ENCODE results near the gene PCDHGB6. TPM values are rescaled to one million over a fixed set of nuclear protein-coding genes. Genes with fewer than 3 reads are reported as not detected.
"Not testable (repeated sequence)": the region's sequence is repeated elsewhere in the genome, so short reads cannot be mapped to it uniquely, and the experiment has no call there.

The PCDHGB6 gene
- total RNA-seq, result 1 to 10 TPM; 1.7 to 4.0 (median 2.6) TPM
- polyA plus RNA-seq, result 1 to 10 TPM in 1 of 2 donors, under 1 TPM in 1; 0.63 to 1.1 TPM

- not testable (repeated sequence) for H3K27me3 ChIP-seq, H3K4me1 ChIP-seq, H3K27ac ChIP-seq, FAIRE-seq, H3K36me3 ChIP-seq
- TF ChIP-seq CTCF (IDR thresholded peaks at IDR 0.05), result peak in 3 of 4 donors; percentile 19 to 36 (median 20)
- Histone ChIP-seq H3K4me3 (peak within 1 kb of the TSS in 2 of 4 donors; percentile 12 to 26), H3K9me3 (peaks cover 0 to 10% (median 4%) of the 10 kb centered on the region in 4 donors)
- ATAC-seq, result peak; percentile 56 to 90 (median 78)
- intact Hi-C loops (cut with DNase I), result loop anchor here in 1 of 3 donors (10.0 kb wide), 1 partner anchor 147 kb away; no protein-coding TSS in a partner anchor
- 11 to 13% methylated on average over 46 to 51 of the region's 51 CpGs for WGBS, 2 donors
- peak in 2 of 6 donors; percentile 35 to 36 for DNase-seq
Observed at GRCh38 chr5:141407790-141408505, at the start of gene PCDHGB6. Gene PCDHGB6 (plus strand): TSS chr5:141408021. CDS start chr5:141408203, 182 bp downstream.

- DNase-seq (no peak), ATAC-seq (no peak), FAIRE-seq (no peak)
- intact Hi-C loops (cut with DNase I), result loop anchor here in 1 of 3 donors (10.0 kb wide), 1 partner anchor 65 kb away; the partner anchor contains the start of gene PCDHGA11
- H3K27ac ChIP-seq, result no peak within 1 kb of the TSS
- TF ChIP-seq CTCF (IDR thresholded peaks at IDR 0.05), result no peak
- H3K9me3 ChIP-seq, result peaks cover 0 to 9% (median 0%) of the 10 kb centered on the region in 4 donors
- no peaks in the 10 kb centered on the region for H3K4me1 ChIP-seq
- H3K4me3 ChIP-seq, result peak within 1 kb of the TSS in 1 of 4 donors; percentile 10
- peaks cover 0 to 5% (median 0%) of the 10 kb centered on the region in 4 donors for H3K27me3 ChIP-seq
- no peaks in the 10 kb centered on the region for H3K36me3 ChIP-seq
- 14 to 17% methylated on average over 24 of the region's 24 CpGs for WGBS, 2 donors
Observed at GRCh38 chr5:141359790-141360426, 47.9 kb upstream of the PCDHGB6 start, which contains the start of gene PCDHGB2. Gene PCDHGB2 (plus strand): TSS chr5:141359994. CDS start chr5:141360136, 142 bp downstream.

- DNase-seq (no peak), ATAC-seq (no peak), FAIRE-seq (no peak)
- no peaks in the 10 kb centered on the region for H3K36me3 ChIP-seq
- WGBS, 2 donors, result 24 to 29% methylated on average over 15 of the region's 15 CpGs
- no peak for TF ChIP-seq CTCF (IDR thresholded peaks at IDR 0.05)
- no peak overlapping the region for H3K4me3 ChIP-seq
- peaks cover 0 to 9% (median 0%) of the 10 kb centered on the region in 4 donors for H3K9me3 ChIP-seq
- H3K4me1 ChIP-seq, result no peaks in the 10 kb centered on the region
- H3K27ac ChIP-seq, result no peak overlapping the region
- H3K27me3 ChIP-seq, result peaks cover 0 to 5% (median 0%) of the 10 kb centered on the region in 4 donors
- intact Hi-C loops (cut with DNase I), result loop anchor here in 1 of 3 donors (10.0 kb wide), 1 partner anchor 64 kb away; the partner anchor contains the start of gene PCDHGA11
Observed at GRCh38 chr5:141360685-141361084, 47.1 kb upstream of the PCDHGB6 start.

DNA sequence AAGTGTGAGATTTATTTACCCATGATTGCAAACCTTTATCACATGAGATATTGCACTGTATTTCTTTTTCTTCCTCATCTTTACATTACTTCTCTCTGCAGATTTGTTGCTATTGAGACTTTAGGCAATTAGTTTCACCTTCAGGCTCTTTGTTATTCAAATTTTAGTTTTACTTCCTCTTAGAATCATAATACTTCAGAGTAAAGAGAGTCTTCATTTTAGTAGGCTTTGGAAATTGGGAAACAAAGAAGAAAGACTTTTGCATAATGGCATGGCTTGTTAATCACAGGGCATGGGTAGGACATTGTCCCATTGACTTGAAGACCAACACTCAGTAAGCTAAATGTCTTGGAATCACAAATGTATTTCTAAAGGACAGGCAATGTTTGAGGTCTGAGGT, 45.1 kb upstream of the PCDHGB6 start:
- Histone ChIP-seq H3K27ac (no peak overlapping the region), H3K4me1 (no peaks in the 10 kb centered on the region), H3K36me3 (no peaks in the 10 kb centered on the region), H3K27me3 (peaks cover 0 to 5% (median 0%) of the 10 kb centered on the region in 4 donors), H3K9me3 (peaks cover 0 to 6% (median 0%) of the 10 kb centered on the region in 4 donors), H3K4me3 (no peak overlapping the region)
- DNase-seq (no peak), FAIRE-seq (no peak), ATAC-seq (no peak)
- intact Hi-C loops (cut with DNase I), result loop anchor here in 1 of 3 donors (10.0 kb wide), 1 partner anchor 62 kb away; the partner anchor contains the start of gene PCDHGA11
- TF ChIP-seq CTCF (IDR thresholded peaks at IDR 0.05), result no peak

Data from pancreas (tissue), 10 donors.